ENCODE measurements around the gene EEF2K.
A peak's percentile ranks its signal among the peaks of the same experiment; 100 is the strongest.

The EEF2K gene

GRCh38 chr16:22206013-22206841 lies at the start of gene EEF2K:
TSS of gene EEF2K (plus strand) at chr16:22206278. CDS start at chr16:22225730, 19,452 bp downstream.
- TF ChIP-seq CTCF (IDR thresholded peaks at IDR 0.05; ENCODE audit: insufficient read depth, missing control alignments): peak; percentile 64

GRCh38 chr16:22161401-22161800 lies 44.7 kb upstream of the EEF2K start:
- TF ChIP-seq CTCF (IDR thresholded peaks at IDR 0.05; ENCODE audit: insufficient read depth, missing control alignments): no peak
- FAIRE-seq (no peak), DNase-seq (ENCODE audit: insufficient read length, low spot score) (no peak)

More at GRCh38 chr16:22206013-22206841, at the start of gene EEF2K:
- FAIRE-seq (no peak), DNase-seq (ENCODE audit: insufficient read length, low spot score) (peak; percentile 65)

GRCh38 chr16:22161999-22162655 lies 44.0 kb upstream of the EEF2K start, which contains the start of gene SDR42E2:
TSS of gene SDR42E2 (plus strand) at chr16:22162506. CDS start at chr16:22165583, 3,077 bp downstream.
- TF ChIP-seq CTCF (IDR thresholded peaks at IDR 0.05; ENCODE audit: insufficient read depth, missing control alignments): no peak
- FAIRE-seq (no peak), DNase-seq (ENCODE audit: insufficient read length, low spot score) (no peak)

GRCh38 chr16:22162656-22163009 lies 43.4 kb upstream of the EEF2K start:
- DNase-seq (ENCODE audit: insufficient read length, low spot score) (no peak), FAIRE-seq (no peak)
- TF ChIP-seq CTCF (IDR thresholded peaks at IDR 0.05; ENCODE audit: insufficient read depth, missing control alignments): no peak

GRCh38 chr16:22163806-22164205 lies 42.3 kb upstream of the EEF2K start:
- FAIRE-seq (no peak), DNase-seq (ENCODE audit: insufficient read length, low spot score) (no peak)
- no peak for TF ChIP-seq CTCF (IDR thresholded peaks at IDR 0.05; ENCODE audit: insufficient read depth, missing control alignments)

GRCh38 chr16:22164482-22164881 lies 41.6 kb upstream of the EEF2K start:
- FAIRE-seq (no peak), DNase-seq (ENCODE audit: insufficient read length, low spot score) (no peak)
- no peak for TF ChIP-seq CTCF (IDR thresholded peaks at IDR 0.05; ENCODE audit: insufficient read depth, missing control alignments)

All from D721Med (cell line).